HepG2 (cell line): ENCODE measurements around the gene POC1B. TPM values are rescaled to one million over a fixed set of nuclear protein-coding genes. Genes with fewer than 3 reads are reported as not detected.

Experiments
- ATAC-seq: fragments of 200-7000 bp; cut with Tn5 transposase; 3 replicates; pipeline ENCODE4 v1.9.1; 2020; ENCODE audit warnings: mild to moderate bottlenecking, moderate library complexity
- BruUV-seq: library from RNA; stranded (reverse); fragments of 400-500 nt; replicated peaks from 2 replicates; lab custom pipeline; 2021; lab: Mats Ljungman, UMichigan
- CTCF ChIA-PET: fragments of 300-600 bp; formaldehyde crosslinking; extraction: SDS; loops from one replicate; lab custom pipeline; 2021; ENCODE audit warnings: low total read pairs, inconsistent platforms, low intra/inter-chr PET ratio; lab: Yijun Ruan, JAX
- POLR2A ChIA-PET: fragments of 350-600 bp; sonication (Branson Sonifier 250); formaldehyde crosslinking; loops from one replicate; lab custom pipeline; 2020; ENCODE audit warnings: antibody characterized with exemption, inconsistent platforms; lab: Yijun Ruan, JAX
- DNase-seq: peaks from one replicate; pipeline ENCODE4 v3.0.0-alpha.2; 2015; ENCODE audit warnings: low spot score
- FAIRE-seq: peaks from 3 replicates; lab custom pipeline; 2011; peaks lifted over from hg19 to GRCh38; lab: Jason Lieb, UNC
- H2AFZ ChIP-seq: one replicate; pipeline ENCODE4 v1.6.1; 2011; ENCODE audit warnings: low read length, inconsistent platforms
- H3K27ac ChIP-seq: fragments of 300-600 bp; 3 replicates; pipeline ENCODE4 v1.8.0; 2011; ENCODE audit warnings: mixed run types, mild to moderate bottlenecking, mixed read lengths, low read length, inconsistent platforms; ENCODE audit not compliant: insufficient read depth; ENCODE audit errors: extremely low read length
- H3K27me3 ChIP-seq, 2 experiments: fragments of 200-600 bp in 1 of 2; 2 replicates in 1 of 2; 3 replicates in 1 of 2; pipeline versions ENCODE4 v1.6.0 to v1.8.0; 2011; ENCODE audit warnings: low read length in 2 of 2, mild to moderate bottlenecking in 2 of 2, moderate library complexity in 2 of 2, inconsistent platforms in 1 of 2; ENCODE audit not compliant: insufficient read depth in 2 of 2, control insufficient read depth in 1 of 2
- H3K36me3 ChIP-seq, 2 experiments: fragments of 200-600 bp in 1 of 2; replicated peaks in 1 of 2; 2 replicates in 1 of 2; 3 replicates in 1 of 2; pipeline versions ENCODE4 v1.5.1 to v1.8.0; 2011; ENCODE audit warnings: low read length in 2 of 2, inconsistent platforms in 1 of 2; ENCODE audit not compliant: insufficient read depth in 2 of 2, control insufficient read depth in 1 of 2
- H3K4me1 ChIP-seq: 2 replicates; pipeline ENCODE4 v1.5.1; 2012; ENCODE audit warnings: low read length, inconsistent platforms; ENCODE audit not compliant: insufficient read depth
- H3K4me2 ChIP-seq: 2 replicates; pipeline ENCODE4 v1.6.0; 2011; ENCODE audit warnings: low read depth, low read length, inconsistent platforms
- H3K4me3 ChIP-seq, 3 experiments: fragments of 200-600 bp in 1 of 3; sonication (generic), shearing (Covaris generic) in 1 of 3; replicated peaks in 1 of 3; 2 replicates each; pipeline ENCODE4 v1.5.1; 2011 to 2016; ENCODE audit warnings: low read length in 3 of 3, inconsistent platforms in 2 of 3, low read depth in 2 of 3, mild to moderate bottlenecking in 2 of 3, control low read depth in 1 of 3, mixed read lengths in 1 of 3; ENCODE audit not compliant: insufficient read depth in 1 of 3
- H3K79me2 ChIP-seq: one replicate; pipeline ENCODE4 v1.6.1; 2011; ENCODE audit warnings: low read length, inconsistent platforms; ENCODE audit not compliant: insufficient read depth
- H3K9ac ChIP-seq: 2 replicates; pipeline ENCODE4 v1.6.0; 2011; ENCODE audit warnings: mild to moderate bottlenecking, low read depth, low read length, inconsistent platforms; ENCODE audit not compliant: insufficient read depth
- H3K9me3 ChIP-seq: 2 replicates; pipeline ENCODE4 v1.5.1; 2012; ENCODE audit warnings: mild to moderate bottlenecking, low read length
- H4K20me1 ChIP-seq: 2 replicates; pipeline ENCODE4 v1.6.0; 2011; ENCODE audit warnings: inconsistent platforms, mild to moderate bottlenecking, low read length, moderate library complexity; ENCODE audit not compliant: insufficient read depth
- ATAD3A ChIP-seq: sonication (generic); formaldehyde crosslinking; IDR thresholded peaks from 2 replicates; pipeline ENCODE4 v1.4.0; 2020; ENCODE audit warnings: missing genetic modification reagents
- ATF7 ChIP-seq, 2 experiments: fragments of 450-650 bp in 1 of 2; sonication (generic) in 1 of 2; formaldehyde crosslinking in 1 of 2; IDR thresholded peaks; 2 replicates each; pipeline versions ENCODE4 v1.4.0 to v1.6.1; 2016 to 2020; ENCODE audit warnings: antibody characterized with exemption in 1 of 2, mild to moderate bottlenecking in 1 of 2, missing genetic modification reagents in 1 of 2
- EEA1 ChIP-seq: sonication (generic); formaldehyde crosslinking; IDR thresholded peaks from 2 replicates; pipeline ENCODE4 v1.5.1; 2020; ENCODE audit warnings: mild to moderate bottlenecking, missing genetic modification reagents, borderline replicate concordance
- JUNB ChIP-seq: sonication (generic); formaldehyde crosslinking; IDR thresholded peaks from 2 replicates; pipeline ENCODE4 v1.8.0; 2022; ENCODE audit warnings: missing genetic modification reagents, mild to moderate bottlenecking, borderline replicate concordance
- KLF16 ChIP-seq, 2 experiments: sonication (generic) in 1 of 2; formaldehyde crosslinking in 1 of 2; IDR thresholded peaks; 2 replicates each; pipeline versions ENCODE4 v1.6.1 to v1.8.0; 2016 to 2023; ENCODE audit warnings: missing genetic modification reagents in 2 of 2, missing compliant biosample characterization in 1 of 2
- MEIS1 ChIP-seq: sonication (generic); formaldehyde crosslinking; IDR thresholded peaks from 2 replicates; pipeline ENCODE4 v1.9.0; 2021; ENCODE audit warnings: mild to moderate bottlenecking, missing genetic modification reagents, moderate library complexity, borderline replicate concordance
- RBM39 ChIP-seq: fragments of 200-400 bp; formaldehyde crosslinking; IDR thresholded peaks from one replicate; pipeline ENCODE4 v1.6.1; 2018; ENCODE audit warnings: antibody characterized with exemption, mild to moderate bottlenecking, low read depth, low read length; ENCODE audit not compliant: poor library complexity, severe bottlenecking
- RELA ChIP-seq: sonication (generic); formaldehyde crosslinking; IDR thresholded peaks from 2 replicates; pipeline ENCODE4 v1.4.0; 2020; ENCODE audit warnings: missing genetic modification reagents
- STAT5B ChIP-seq: sonication (generic); formaldehyde crosslinking; IDR thresholded peaks from 2 replicates; pipeline ENCODE4 v1.4.0; 2020; ENCODE audit warnings: missing genetic modification reagents
- ZNF280D ChIP-seq: sonication (generic); formaldehyde crosslinking; IDR thresholded peaks from 2 replicates; pipeline ENCODE4 v1.5.1; 2020; ENCODE audit warnings: mild to moderate bottlenecking, missing genetic modification reagents
- ZNF563 ChIP-seq: sonication (generic); formaldehyde crosslinking; IDR thresholded peaks from 2 replicates; pipeline ENCODE4 v1.8.0; 2022; ENCODE audit warnings: mild to moderate bottlenecking, moderate library complexity, missing genetic modification reagents
- ZNF607 ChIP-seq: sonication (generic); formaldehyde crosslinking; IDR thresholded peaks from 2 replicates; pipeline ENCODE4 v1.5.1; 2020; ENCODE audit warnings: missing genetic modification reagents, mild to moderate bottlenecking, borderline replicate concordance
- whole genome bisulfite sequencing: methylation state at CpG from one replicate; pipeline ENCODE4 v1.1.6; 2017; ENCODE audit warnings: low lambda C conversion rate; 5-methylcytosine and 5-hydroxymethylcytosine counted together
- in situ Hi-C: cut with HindIII; loops from 2 replicates; pipeline ENCODE4 v1.10.0; 2017; ENCODE audit warnings: low pct_unique_long_range_greater_than_20kb; ENCODE audit not compliant: extremely low pct_ligation_motif_present
- intact Hi-C: fragments of 100-400 bp; cut with micrococcal nuclease; formaldehyde crosslinking; loops from one replicate; pipeline ENCODE4 v1.10.0; 2022; ENCODE audit not compliant: unreplicated experiment
- polyA plus RNA-seq, 8 experiments: library from polyadenylated mRNA; depleted of rRNA in 3 of 8; stranded (reverse) in 7 of 8; unstranded in 1 of 8; fragments of >200 nt; fragmentation: Illumina TruSeq in 4 of 8; extraction: Trizol in 4 of 8; gene quantifications; 2 replicates each; pipeline versions ENCODE4 v1.2.1 to v1.2.3, GENCODE V29; 2011 to 2016; ENCODE audit warnings: low read depth in 4 of 8, missing spikeins in 1 of 8, mixed read lengths in 1 of 8; ENCODE audit not compliant: insufficient read depth in 1 of 8
- total RNA-seq, 5 experiments: library from RNA; depleted of rRNA; stranded (reverse); fragments of >200 nt; fragmentation: Illumina TruSeq; extraction: Trizol; gene quantifications; 2 replicates each; pipeline ENCODE4 v1.2.3, GENCODE V29; 2016; ENCODE audit warnings: low read depth in 1 of 5
- TF ChIP-seq, protein P1 (sequence below): sonication (generic); formaldehyde crosslinking; IDR thresholded peaks from 2 replicates; pipeline ENCODE4 v1.8.0; 2022; ENCODE audit warnings: low read depth, missing genetic modification reagents

POC1B gene
- total and polyA plus RNA-seq, 2 of the 13 experiments (the other 11 are each of a cell fraction or from before 2014, with no cell fraction given): 9.3 to 11.0 TPM

DNA sequence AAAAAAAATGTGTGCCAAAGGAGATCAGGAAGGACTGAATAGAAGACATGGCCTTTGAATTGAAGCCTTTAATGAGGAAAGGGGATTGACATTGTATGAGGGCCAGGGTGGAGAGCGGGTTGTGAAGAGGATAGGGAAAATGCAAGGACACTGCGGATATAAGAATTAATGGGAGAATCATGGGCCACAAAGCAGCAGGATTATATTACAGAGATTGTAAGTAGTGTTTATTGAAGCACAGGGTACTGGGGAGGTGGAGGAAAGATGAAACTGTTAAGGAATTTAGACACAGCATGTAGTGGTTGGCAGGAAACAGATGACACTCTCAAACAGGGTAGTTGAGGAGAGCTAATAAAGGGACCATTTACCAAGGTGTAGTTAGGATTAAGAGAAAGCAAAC lies 16.4 kb upstream of the POC1B start:
- Histone ChIP-seq H3K9me3 (no peaks in the 10 kb centered on the region), H3K27me3 (no peaks in the 10 kb centered on the region), H3K4me2 (no peak overlapping the region), H3K4me1 (peaks cover 29% of the 10 kb centered on the region), H3K36me3 (no peaks in the 10 kb centered on the region), H3K9ac (no peak overlapping the region), H3K27ac (no peak overlapping the region), H2AFZ (no peak overlapping the region), H3K79me2 (no peaks in the 10 kb centered on the region), H4K20me1 (no peaks in the 10 kb centered on the region; the same call in 1 of the 2 replicates), H3K4me3 (no peak overlapping the region)
- 97% methylated on average over 2 of the region's 2 CpGs for WGBS
- TF ChIP-seq EEA1 (CRISPR knock-in tag): no peak
- POLR2A ChIA-PET: no interaction called here
- DNase-seq (no peak), ATAC-seq (no peak), FAIRE-seq (no peak)
- CTCF ChIA-PET: interaction anchor here (2.4 kb wide), 1 partner anchor 561 kb away, joined by 12 read pairs; no protein-coding TSS in a partner anchor
- no TSS peak for BruUV-seq
- intact Hi-C loops: loop anchor here (5.0 kb wide), 4 partner anchors 90 to 1400 kb away; partner anchors contain the start of gene ATP2B1
- in situ Hi-C loops: loop anchor here (5.0 to 25.0 kb wide), 3 partner anchors 163 to 560 kb away; partner anchors contain the start of gene ATP2B1

GRCh38 chr12:89540586-89540985 lies 14.7 kb upstream of the POC1B start:
- ATAC-seq (no peak), DNase-seq (no peak), FAIRE-seq (no peak)
- Histone ChIP-seq H3K9ac (no peak overlapping the region), H3K36me3 (no peaks in the 10 kb centered on the region), H4K20me1 (no peaks in the 10 kb centered on the region; the same call in 1 of the 2 replicates), H3K27ac (no peak overlapping the region), H3K4me2 (no peak overlapping the region), H2AFZ (no peak overlapping the region), H3K9me3 (no peaks in the 10 kb centered on the region), H3K79me2 (no peaks in the 10 kb centered on the region), H3K4me1 (peaks cover 32% of the 10 kb centered on the region), H3K27me3 (no peaks in the 10 kb centered on the region), H3K4me3 (no peak overlapping the region)
- ChIA-PET POLR2A (no interaction called here), CTCF (no interaction called here)
- BruUV-seq: no TSS peak
- WGBS: 63% methylated on average over 3 of the region's 3 CpGs
- intact Hi-C loops (loop anchor here (5.0 kb wide), 4 partner anchors 92 to 1402 kb away; partner anchors contain the start of gene ATP2B1), in situ Hi-C loops (loop anchor here (5.0 to 25.0 kb wide), 3 partner anchors 164 to 562 kb away; partner anchors contain the start of gene ATP2B1)
- no peak for TF ChIP-seq ATAD3A
- TF ChIP-seq KLF16 (CRISPR knock-in tag; IDR thresholded peaks at IDR 0.05): no peak
- no peak for TF ChIP-seq JUNB (CRISPR knock-in tag)
- no peak for TF ChIP-seq RELA (CRISPR knock-in tag)
- TF ChIP-seq, protein P1, sequence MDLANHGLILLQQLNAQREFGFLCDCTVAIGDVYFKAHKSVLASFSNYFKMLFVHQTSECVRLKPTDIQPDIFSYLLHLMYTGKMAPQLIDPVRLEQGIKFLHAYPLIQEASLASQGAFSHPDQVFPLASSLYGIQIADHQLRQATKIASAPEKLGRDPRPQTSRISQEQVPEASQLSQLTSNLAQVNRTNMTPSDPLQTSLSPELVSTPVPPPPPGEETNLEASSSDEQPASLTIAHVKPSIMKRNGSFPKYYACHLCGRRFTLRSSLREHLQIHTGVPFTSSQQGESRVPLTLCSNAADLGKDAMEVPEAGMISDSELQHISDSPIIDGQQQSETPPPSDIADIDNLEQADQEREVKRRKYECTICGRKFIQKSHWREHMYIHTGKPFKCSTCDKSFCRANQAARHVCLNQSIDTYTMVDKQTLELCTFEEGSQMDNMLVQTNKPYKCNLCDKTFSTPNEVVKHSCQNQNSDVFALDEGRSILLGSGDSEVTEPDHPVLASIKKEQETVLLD (CRISPR knock-in tag): no peak
- no peak for TF ChIP-seq RBM39
- no peak for TF ChIP-seq ATF7 (IDR thresholded peaks at IDR 0.05)
- no peak for TF ChIP-seq ATF7 (CRISPR knock-in tag; IDR thresholded peaks at IDR 0.05)
- TF ChIP-seq MEIS1 (CRISPR knock-in tag): no peak
- TF ChIP-seq ZNF280D (CRISPR knock-in tag): no peak
- TF ChIP-seq STAT5B (CRISPR knock-in tag): no peak
- TF ChIP-seq ZNF563 (CRISPR knock-in tag): no peak
- TF ChIP-seq ZNF607 (CRISPR knock-in tag): no peak
